Tibial nerve (tissue), 4 donors: ENCODE data around the gene TTC28. TPM values are rescaled to one million over a fixed set of nuclear protein-coding genes. Genes with fewer than 3 reads are reported as not detected.

Experiments
- DNase-seq, 2 donors: peaks; one replicate each; pipeline ENCODE4 v3.0.0-alpha.2; 2019; ENCODE audit warnings: low spot score in 2 of 2
- H3K27ac ChIP-seq, 4 donors: fragments of 200-600 bp; sonication (generic) in 3 of 4; one replicate each; pipeline ENCODE4 v1.5.1; 2017 to 2019; ENCODE audit warnings: mild to moderate bottlenecking in 1 of 4
- H3K27me3 ChIP-seq, 2 donors: fragments of 200-600 bp; sonication (generic) in 1 of 2; one replicate each; pipeline versions ENCODE4 v1.5.1 to v1.6.0; 2017 to 2019
- H3K36me3 ChIP-seq, 3 donors: fragments of 200-600 bp; sonication (generic); one replicate each; pipeline ENCODE4 v1.5.1; 2018 to 2019
- H3K4me1 ChIP-seq, 4 donors: fragments of 200-600 bp; sonication (generic) in 3 of 4; one replicate each; pipeline ENCODE4 v1.5.1; 2017 to 2019
- H3K4me3 ChIP-seq, 4 donors: fragments of 200-600 bp; sonication (generic) in 3 of 4; one replicate each; pipeline ENCODE4 v1.5.1; 2017 to 2019; ENCODE audit warnings: mild to moderate bottlenecking in 1 of 4, moderate library complexity in 1 of 4
- H3K9me3 ChIP-seq, 4 donors: fragments of 200-600 bp; sonication (generic) in 3 of 4; one replicate each; pipeline ENCODE4 v1.5.1; 2017 to 2019
- EP300 ChIP-seq, 2 donors: sonication (generic); formaldehyde crosslinking; IDR thresholded peaks; one replicate each; pipeline ENCODE4 v1.6.1; 2017; ENCODE audit warnings: antibody characterized with exemption in 2 of 2, mild to moderate bottlenecking in 1 of 2
- POLR2A ChIP-seq, 2 donors: fragments of 450-650 bp; IDR thresholded peaks; one replicate each; pipeline ENCODE4 v1.6.1; 2017; ENCODE audit warnings: antibody characterized with exemption in 2 of 2, mild to moderate bottlenecking in 2 of 2, moderate library complexity in 2 of 2
- WGBS, 2 donors: methylation state at CpG; one replicate each; pipeline ENCODE4 v1.1.5; 2018; 5-methylcytosine and 5-hydroxymethylcytosine counted together
- total RNA-seq, 4 donors: library from RNA; depleted of rRNA; stranded (reverse); fragments of >200 nt; gene quantifications; one replicate each; pipeline ENCODE4 v1.1.0, GENCODE V29; 2016
- TF ChIP-seq, protein P1 (sequence below), 5 experiments: fragments of 200-600 bp in 3 of 5; fragments of 450-650 bp in 2 of 5; sonication (generic) in 3 of 5; IDR thresholded peaks; one replicate each; pipeline ENCODE4 v1.5.1; 2016 to 2019; ENCODE audit warnings: antibody characterized with exemption in 5 of 5, mild to moderate bottlenecking in 3 of 5, moderate library complexity in 2 of 5

Gene TTC28
- total RNA-seq, 4 donors from 2014 or later, result 83.9 to 177 (median 128) TPM

- no peak for TF ChIP-seq EP300 (IDR thresholded peaks at IDR 0.05)
- TF ChIP-seq POLR2A (IDR thresholded peaks at IDR 0.05), result no peak
- TF ChIP-seq, protein P1, sequence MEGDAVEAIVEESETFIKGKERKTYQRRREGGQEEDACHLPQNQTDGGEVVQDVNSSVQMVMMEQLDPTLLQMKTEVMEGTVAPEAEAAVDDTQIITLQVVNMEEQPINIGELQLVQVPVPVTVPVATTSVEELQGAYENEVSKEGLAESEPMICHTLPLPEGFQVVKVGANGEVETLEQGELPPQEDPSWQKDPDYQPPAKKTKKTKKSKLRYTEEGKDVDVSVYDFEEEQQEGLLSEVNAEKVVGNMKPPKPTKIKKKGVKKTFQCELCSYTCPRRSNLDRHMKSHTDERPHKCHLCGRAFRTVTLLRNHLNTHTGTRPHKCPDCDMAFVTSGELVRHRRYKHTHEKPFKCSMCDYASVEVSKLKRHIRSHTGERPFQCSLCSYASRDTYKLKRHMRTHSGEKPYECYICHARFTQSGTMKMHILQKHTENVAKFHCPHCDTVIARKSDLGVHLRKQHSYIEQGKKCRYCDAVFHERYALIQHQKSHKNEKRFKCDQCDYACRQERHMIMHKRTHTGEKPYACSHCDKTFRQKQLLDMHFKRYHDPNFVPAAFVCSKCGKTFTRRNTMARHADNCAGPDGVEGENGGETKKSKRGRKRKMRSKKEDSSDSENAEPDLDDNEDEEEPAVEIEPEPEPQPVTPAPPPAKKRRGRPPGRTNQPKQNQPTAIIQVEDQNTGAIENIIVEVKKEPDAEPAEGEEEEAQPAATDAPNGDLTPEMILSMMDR (IDR thresholded peaks at IDR 0.05), result no peak
- Histone ChIP-seq H3K4me3 (no peak overlapping the region), H3K27ac (no peak overlapping the region), H3K4me1 (peaks cover 0 to 45% (median 22%) of the 10 kb centered on the region in 4 donors), H3K27me3 (peaks cover 0 to 2% of the 10 kb centered on the region in 2 donors), H3K9me3 (no peaks in the 10 kb centered on the region), H3K36me3 (no peaks in the 10 kb centered on the region)
- DNase-seq, result no peak
- 69 to 78% methylated on average over 4 of the region's 4 CpGs for WGBS, 2 donors
Observed at GRCh38 chr22:28397306-28397705, 282.3 kb downstream of the TTC28 start.

GRCh38 chr22:28395920-28396753 lies 283.5 kb downstream of the TTC28 start:
- peak in 1 of 2 donors; percentile 37 for TF ChIP-seq EP300 (IDR thresholded peaks at IDR 0.05)
- no peak for TF ChIP-seq POLR2A (IDR thresholded peaks at IDR 0.05)
- TF ChIP-seq, protein P1 (IDR thresholded peaks at IDR 0.05), result no peak
- H3K27ac ChIP-seq, result peak overlapping the region in 2 of 4 donors; percentile 44 to 49
- DNase-seq, result no peak

GRCh38 chr22:28395520-28395919 lies 284.1 kb downstream of the TTC28 start:
- H3K27ac ChIP-seq, result no peak overlapping the region
- peaks cover 0 to 2% of the 10 kb centered on the region in 2 donors for H3K27me3 ChIP-seq
- H3K36me3 ChIP-seq, result no peaks in the 10 kb centered on the region
- DNase-seq, result no peak
- 92 to 94% methylated on average over 4 of the region's 4 CpGs for WGBS, 2 donors
- H3K4me1 ChIP-seq, result peaks cover 0 to 45% (median 22%) of the 10 kb centered on the region in 4 donors
- TF ChIP-seq POLR2A (IDR thresholded peaks at IDR 0.05) (no peak), EP300 (IDR thresholded peaks at IDR 0.05) (no peak)
- TF ChIP-seq, protein P1 (IDR thresholded peaks at IDR 0.05), result no peak
- H3K4me3 ChIP-seq, result no peak overlapping the region
- H3K9me3 ChIP-seq, result no peaks in the 10 kb centered on the region

More at GRCh38 chr22:28395920-28396753, 283.5 kb downstream of the TTC28 start:
- Histone ChIP-seq H3K36me3 (no peaks in the 10 kb centered on the region), H3K9me3 (no peaks in the 10 kb centered on the region), H3K4me3 (no peak overlapping the region), H3K27me3 (peaks cover 0 to 2% of the 10 kb centered on the region in 2 donors), H3K4me1 (peaks cover 0 to 45% (median 22%) of the 10 kb centered on the region in 4 donors)
- 15 to 24% methylated on average over 2 of the region's 2 CpGs for WGBS, 2 donors

- no peaks in the 10 kb centered on the region for H3K36me3 ChIP-seq
- H3K27ac ChIP-seq, result no peak overlapping the region
- TF ChIP-seq EP300 (IDR thresholded peaks at IDR 0.05), result no peak
- WGBS, 2 donors, result 26 to 30% methylated on average over 2 of the region's 2 CpGs
- DNase-seq, result no peak
- H3K4me3 ChIP-seq, result no peak overlapping the region
- peaks cover 0 to 45% (median 22%) of the 10 kb centered on the region in 4 donors for H3K4me1 ChIP-seq
- H3K9me3 ChIP-seq, result no peaks in the 10 kb centered on the region
- peaks cover 0 to 2% of the 10 kb centered on the region in 2 donors for H3K27me3 ChIP-seq
Observed at GRCh38 chr22:28394513-28395110, 285.0 kb downstream of the TTC28 start.

- H3K27ac ChIP-seq, result no peak overlapping the region
- H3K9me3 ChIP-seq, result no peaks in the 10 kb centered on the region
- no peak for DNase-seq
- TF ChIP-seq POLR2A (IDR thresholded peaks at IDR 0.05) (no peak), EP300 (IDR thresholded peaks at IDR 0.05) (no peak)
- TF ChIP-seq, protein P1 (IDR thresholded peaks at IDR 0.05), result no peak
- H3K27me3 ChIP-seq, result no peaks in the 10 kb centered on the region
- H3K36me3 ChIP-seq, result no peaks in the 10 kb centered on the region
- 59 to 60% methylated on average over 3 of the region's 3 CpGs for WGBS, 2 donors
- H3K4me3 ChIP-seq, result no peak overlapping the region
- peaks cover 0 to 26% (median 2%) of the 10 kb centered on the region in 4 donors for H3K4me1 ChIP-seq
Observed at GRCh38 chr22:28381429-28382167, 298.0 kb downstream of the TTC28 start.
